Activated B cell treated with CpG ODN at 0.5 μM for 24 hours (primary cell): ENCODE measurements around the gene MRNIP. TPM values are rescaled to one million over a fixed set of nuclear protein-coding genes. Genes with fewer than 3 reads are reported as not detected.
A peak's percentile ranks its signal among the peaks of the same experiment; 100 is the strongest.

Experiments used
- ATAC-seq: fragments of 200-7000 bp; cut with Tn5 transposase; one replicate; pipeline ENCODE4 v1.10.0; 2021; ENCODE audit warnings: low read depth, mild to moderate bottlenecking, moderate library complexity
- CTCF ChIA-PET: fragments of 350-600 bp; sonication (Branson Sonifier 250); formaldehyde crosslinking; loops from one replicate; lab custom pipeline; 2021; ENCODE audit warnings: antibody characterized with exemption; lab: Charles Lee
- POLR2A ChIA-PET: fragments of 350-600 bp; sonication (Branson Sonifier 250); formaldehyde crosslinking; loops from one replicate; lab custom pipeline; 2021; ENCODE audit warnings: antibody characterized with exemption; lab: Charles Lee
- DNase-seq: peaks from one replicate; pipeline ENCODE4 v3.0.0; 2022
- H3K27ac Mint-ChIP-seq: one replicate; pipeline ENCODE4 v1.8.0; 2020; ENCODE audit warnings: mixed read lengths
- H3K27me3 Mint-ChIP-seq: one replicate; pipeline ENCODE4 v1.8.0; 2021; ENCODE audit warnings: mixed read lengths
- H3K36me3 Mint-ChIP-seq: one replicate; pipeline ENCODE4 v1.8.0; 2021; ENCODE audit warnings: low read depth, mixed read lengths
- H3K4me1 Mint-ChIP-seq: one replicate; pipeline ENCODE4 v1.8.0; 2021; ENCODE audit warnings: mixed read lengths
- H3K4me3 Mint-ChIP-seq: one replicate; pipeline ENCODE4 v1.8.0; 2020; ENCODE audit warnings: mild to moderate bottlenecking, mixed read lengths
- H3K9me3 Mint-ChIP-seq: one replicate; pipeline ENCODE4 v1.8.0; 2020; ENCODE audit warnings: mixed read lengths
- CTCF ChIP-seq: fragments of 200-600 bp; IDR thresholded peaks from one replicate; pipeline ENCODE4 v1.8.0; 2022; ENCODE audit warnings: antibody characterized with exemption, mild to moderate bottlenecking
- intact Hi-C: fragments of 100-400 bp; cut with micrococcal nuclease; formaldehyde crosslinking; loops from one replicate; pipeline ENCODE4 v1.15.1; 2024
- total RNA-seq: library from RNA; stranded (reverse); gene quantifications from 2 replicates; pipeline ENCODE4 v1.2.3, GENCODE V29; 2022

Gene MRNIP
- total RNA-seq, 1 donor from 2014 or later, result 70.0 TPM

GRCh38 chr5:179816401-179816795 is 42.2 kb downstream of the MRNIP start:
- Mint-ChIP-seq H3K27ac (no peak overlapping the region), H3K9me3 (no peaks in the 10 kb centered on the region), H3K4me1 (peaks cover 38% of the 10 kb centered on the region), H3K27me3 (no peaks in the 10 kb centered on the region), H3K36me3 (peaks cover 13% of the 10 kb centered on the region), H3K4me3 (peak overlapping the region; percentile 38)
- DNase-seq, result no peak
- intact Hi-C loops, result no loop called here
- no peak for ATAC-seq
- CTCF ChIA-PET, result no interaction called here
- TF ChIP-seq CTCF, result no peak
- POLR2A ChIA-PET, result interaction anchor here (5.2 kb wide), 1 partner anchor 10 kb away, joined by 58 read pairs; the partner anchor contains the start of gene MGAT4B

DNA sequence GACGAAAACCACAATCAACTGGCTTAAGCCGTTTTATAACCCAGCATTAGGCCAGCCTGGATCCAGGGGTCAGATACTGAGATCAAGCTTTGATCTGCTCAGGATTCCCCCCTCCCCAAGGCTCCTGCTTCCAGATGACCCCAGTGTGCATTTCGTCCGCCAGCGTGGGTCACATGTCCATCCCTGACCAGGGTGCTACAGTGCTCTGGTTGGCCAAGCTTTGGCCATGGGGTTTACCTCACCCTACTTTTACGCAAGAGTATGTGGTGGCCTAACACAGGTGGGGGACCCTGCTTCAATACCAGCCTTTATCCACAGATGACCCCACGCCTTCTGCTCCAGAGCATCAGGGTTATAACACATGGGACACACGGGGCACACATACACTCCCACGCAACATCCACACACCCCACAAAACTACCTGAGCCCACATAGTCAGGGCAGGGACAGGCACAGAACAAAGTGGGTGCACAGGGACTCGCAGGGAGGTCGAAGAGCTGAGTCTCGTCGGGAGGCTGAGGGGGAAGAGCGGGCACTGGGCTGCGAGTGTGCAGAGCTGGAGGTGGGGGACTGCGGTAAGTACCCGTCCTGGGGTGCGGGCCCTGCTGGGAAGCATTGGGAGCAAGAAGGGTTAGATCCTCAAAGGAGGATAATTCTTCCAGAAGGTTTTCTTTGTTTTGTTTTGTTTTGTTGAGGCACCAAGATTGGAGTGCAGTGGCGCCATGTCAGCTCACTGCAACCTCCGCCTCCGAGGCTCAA is 42.9 kb downstream of the MRNIP start:
- H3K36me3 Mint-ChIP-seq, result peaks cover 12% of the 10 kb centered on the region
- H3K4me1 Mint-ChIP-seq, result peaks cover 38% of the 10 kb centered on the region
- CTCF ChIA-PET, result no interaction called here
- POLR2A ChIA-PET, result interaction anchor here (5.2 kb wide), 1 partner anchor 9 kb away, joined by 58 read pairs; the partner anchor contains the start of gene MGAT4B
- DNase-seq, result no peak
- H3K27ac Mint-ChIP-seq, result no peak overlapping the region
- peak overlapping the region; percentile 13 for H3K4me3 Mint-ChIP-seq
- ATAC-seq, result no peak
- no peaks in the 10 kb centered on the region for H3K9me3 Mint-ChIP-seq
- intact Hi-C loops, result no loop called here
- no peak for TF ChIP-seq CTCF
- no peaks in the 10 kb centered on the region for H3K27me3 Mint-ChIP-seq

DNA sequence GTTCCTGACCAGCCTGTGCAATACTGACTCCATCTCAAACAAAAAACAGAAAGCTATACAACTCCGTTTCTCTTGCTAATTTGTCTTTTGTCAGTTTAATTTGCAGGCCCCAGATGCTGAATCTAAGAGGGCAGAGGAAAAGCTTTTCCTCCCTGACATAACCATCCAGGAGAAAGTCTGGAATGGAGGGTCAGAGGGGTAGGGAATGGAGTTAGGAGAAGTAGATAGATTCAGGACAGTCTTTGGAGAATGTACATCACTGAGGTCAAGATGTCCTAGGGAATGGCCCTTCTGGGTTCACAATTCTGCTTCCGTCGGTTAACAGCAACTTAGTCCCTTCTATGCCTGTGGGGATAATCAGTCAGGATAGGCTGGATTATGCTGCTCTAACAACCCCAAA is 44.5 kb downstream of the MRNIP start:
- H3K27ac Mint-ChIP-seq, result no peak overlapping the region
- H3K27me3 Mint-ChIP-seq, result no peaks in the 10 kb centered on the region
- H3K4me1 Mint-ChIP-seq, result peaks cover 25% of the 10 kb centered on the region
- intact Hi-C loops, result no loop called here
- TF ChIP-seq CTCF, result no peak
- DNase-seq (no peak), ATAC-seq (no peak)
- CTCF ChIA-PET, result interaction anchor here (1.4 kb wide), 1 partner anchor 12 kb away, joined by 4 read pairs; no protein-coding TSS in a partner anchor
- POLR2A ChIA-PET, result interaction anchor here (0.5 kb wide), 1 partner anchor 84 kb away, joined by 7 read pairs; no protein-coding TSS in a partner anchor
- no peak overlapping the region for H3K4me3 Mint-ChIP-seq
- peaks cover 12% of the 10 kb centered on the region for H3K36me3 Mint-ChIP-seq
- H3K9me3 Mint-ChIP-seq, result no peaks in the 10 kb centered on the region

GRCh38 chr5:179812997-179813607 is 45.5 kb downstream of the MRNIP start:
- ChIA-PET CTCF (interaction anchor here (1.4 kb wide), 1 partner anchor 11 kb away, joined by 4 read pairs; no protein-coding TSS in a partner anchor), POLR2A (interaction anchor here (0.6 to 0.8 kb wide), 2 partner anchors 9 to 17 kb away, joined by 4 to 8 read pairs; no protein-coding TSS in a partner anchor)
- no peak for DNase-seq
- H3K4me3 Mint-ChIP-seq, result no peak overlapping the region
- intact Hi-C loops, result no loop called here
- H3K9me3 Mint-ChIP-seq, result no peaks in the 10 kb centered on the region
- H3K27ac Mint-ChIP-seq, result no peak overlapping the region
- H3K4me1 Mint-ChIP-seq, result peaks cover 18% of the 10 kb centered on the region
- no peak for ATAC-seq
- peaks cover 12% of the 10 kb centered on the region for H3K36me3 Mint-ChIP-seq
- no peak for TF ChIP-seq CTCF
- no peaks in the 10 kb centered on the region for H3K27me3 Mint-ChIP-seq
